Measurements from ENCODE around the gene LRRC8D.

LRRC8D gene

GRCh38 chr1:89898150-89898549 is 77.3 kb downstream of the LRRC8D start:
- no peak overlapping the region for H2AFZ ChIP-seq (ENCODE audit: low read depth, low read length, severe bottlenecking)
- no peaks in the 10 kb centered on the region for H4K20me1 ChIP-seq (ENCODE audit: low read depth, low read length)
- H3K36me3 ChIP-seq (ENCODE audit: low read length), result no peaks in the 10 kb centered on the region
- no peak overlapping the region for H3K4me3 ChIP-seq (ENCODE audit: insufficient read depth, low read length, poor library complexity, severe bottlenecking)
- H3K9me3 ChIP-seq (ENCODE audit: insufficient read depth, low read length), result no peaks in the 10 kb centered on the region
- H3K9me2 ChIP-seq (replicated peaks; ENCODE audit: insufficient read depth, low read length), result no peaks in the 10 kb centered on the region
- H3K27ac ChIP-seq (ENCODE audit: low read depth, low read length), result no peak overlapping the region
- H3K27me3 ChIP-seq (ENCODE audit: low read length), result no peaks in the 10 kb centered on the region
- H3K4me2 ChIP-seq (ENCODE audit: low read depth, low read length, poor library complexity, severe bottlenecking), result no peak overlapping the region
- H3K79me2 ChIP-seq (ENCODE audit: insufficient read depth, low read length), result no peaks in the 10 kb centered on the region
- TF ChIP-seq EZH2phosphoT487 (conservative IDR thresholded peaks at IDR 0.05; ENCODE audit: low read length) (no peak), CTCF (IDR thresholded peaks at IDR 0.05; ENCODE audit: insufficient read depth, low read length, poor library complexity, severe bottlenecking) (no peak)
- no peaks in the 10 kb centered on the region for H3F3A ChIP-seq (ENCODE audit: insufficient read depth)
- no peak overlapping the region for H3K9ac ChIP-seq (ENCODE audit: low read length)

DNA sequence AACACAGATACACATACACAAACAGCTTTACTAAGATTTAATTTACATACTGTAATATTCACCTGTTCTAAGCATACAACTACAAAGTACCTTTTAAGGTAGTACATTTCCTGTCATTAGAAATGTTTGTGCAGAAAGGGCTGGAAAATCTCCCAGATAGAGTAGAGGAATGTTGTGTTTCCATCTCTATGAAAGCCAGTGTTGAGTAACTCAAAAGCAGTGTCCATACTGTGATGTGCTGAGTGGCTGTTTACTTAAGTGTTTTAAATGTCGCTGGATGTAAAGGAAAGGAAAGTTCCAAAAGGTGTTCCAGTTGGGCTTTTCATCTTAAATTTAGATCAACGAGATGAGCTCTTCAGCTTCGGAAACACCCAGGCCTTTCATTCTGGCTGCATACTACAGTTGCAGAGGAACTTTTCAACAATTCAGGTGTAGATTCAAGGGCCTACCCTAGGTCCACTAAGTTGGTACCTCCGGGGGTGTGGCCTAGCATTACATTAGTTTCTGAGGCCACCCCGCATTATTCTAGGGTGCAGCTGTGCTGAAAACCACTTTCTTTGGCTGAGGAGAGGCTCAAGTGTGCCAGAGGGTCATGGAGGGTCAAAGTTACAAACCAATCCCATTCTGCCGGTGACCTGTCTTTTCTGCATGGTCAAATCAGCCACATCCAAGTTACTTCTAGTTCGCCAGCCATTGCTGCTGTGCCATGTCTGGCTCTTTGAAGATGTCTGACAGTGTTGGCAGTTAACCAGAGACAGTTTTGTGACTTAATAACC is 78.1 kb downstream of the LRRC8D start:
- Histone ChIP-seq H3K9me3 (ENCODE audit: insufficient read depth, low read length) (no peaks in the 10 kb centered on the region), H3K4me3 (ENCODE audit: insufficient read depth, low read length, poor library complexity, severe bottlenecking) (no peak overlapping the region), H3K4me2 (ENCODE audit: low read depth, low read length, poor library complexity, severe bottlenecking) (no peak overlapping the region), H2AFZ (ENCODE audit: low read depth, low read length, severe bottlenecking) (no peak overlapping the region), H3K36me3 (ENCODE audit: low read length) (no peaks in the 10 kb centered on the region), H3K27me3 (ENCODE audit: low read length) (no peaks in the 10 kb centered on the region), H3F3A (ENCODE audit: insufficient read depth) (no peaks in the 10 kb centered on the region), H4K20me1 (ENCODE audit: low read depth, low read length) (no peaks in the 10 kb centered on the region), H3K9me2 (replicated peaks; ENCODE audit: insufficient read depth, low read length) (no peaks in the 10 kb centered on the region), H3K9ac (ENCODE audit: low read length) (no peak overlapping the region), H3K79me2 (ENCODE audit: insufficient read depth, low read length) (no peaks in the 10 kb centered on the region), H3K27ac (ENCODE audit: low read depth, low read length) (no peak overlapping the region)
- no peak for TF ChIP-seq EZH2phosphoT487 (conservative IDR thresholded peaks at IDR 0.05; ENCODE audit: low read length)
- no peak for TF ChIP-seq CTCF (IDR thresholded peaks at IDR 0.05; ENCODE audit: insufficient read depth, low read length, poor library complexity, severe bottlenecking)

GRCh38 chr1:89900323-89900722 is 79.5 kb downstream of the LRRC8D start:
- Histone ChIP-seq H3K79me2 (ENCODE audit: insufficient read depth, low read length) (no peaks in the 10 kb centered on the region), H3F3A (ENCODE audit: insufficient read depth) (no peaks in the 10 kb centered on the region), H3K27me3 (ENCODE audit: low read length) (no peaks in the 10 kb centered on the region), H3K27ac (ENCODE audit: low read depth, low read length) (no peak overlapping the region), H3K9me3 (ENCODE audit: insufficient read depth, low read length) (no peaks in the 10 kb centered on the region), H3K9ac (ENCODE audit: low read length) (no peak overlapping the region), H3K9me2 (replicated peaks; ENCODE audit: insufficient read depth, low read length) (no peaks in the 10 kb centered on the region), H3K36me3 (ENCODE audit: low read length) (no peaks in the 10 kb centered on the region), H2AFZ (ENCODE audit: low read depth, low read length, severe bottlenecking) (no peak overlapping the region), H3K4me2 (ENCODE audit: low read depth, low read length, poor library complexity, severe bottlenecking) (no peak overlapping the region), H4K20me1 (ENCODE audit: low read depth, low read length) (no peaks in the 10 kb centered on the region), H3K4me3 (ENCODE audit: insufficient read depth, low read length, poor library complexity, severe bottlenecking) (no peak overlapping the region)
- TF ChIP-seq CTCF (IDR thresholded peaks at IDR 0.05; ENCODE audit: insufficient read depth, low read length, poor library complexity, severe bottlenecking), result no peak
- no peak for TF ChIP-seq EZH2phosphoT487 (conservative IDR thresholded peaks at IDR 0.05; ENCODE audit: low read length)

All from SU-DHL-6 (cell line).